ENCODE data around the gene PAGE1. TPM values are rescaled to one million over a fixed set of nuclear protein-coding genes. Genes with fewer than 3 reads are reported as not detected.

The PAGE1 gene
- total RNA-seq, 1 experiment from 2014 or later, result not detected

DNA sequence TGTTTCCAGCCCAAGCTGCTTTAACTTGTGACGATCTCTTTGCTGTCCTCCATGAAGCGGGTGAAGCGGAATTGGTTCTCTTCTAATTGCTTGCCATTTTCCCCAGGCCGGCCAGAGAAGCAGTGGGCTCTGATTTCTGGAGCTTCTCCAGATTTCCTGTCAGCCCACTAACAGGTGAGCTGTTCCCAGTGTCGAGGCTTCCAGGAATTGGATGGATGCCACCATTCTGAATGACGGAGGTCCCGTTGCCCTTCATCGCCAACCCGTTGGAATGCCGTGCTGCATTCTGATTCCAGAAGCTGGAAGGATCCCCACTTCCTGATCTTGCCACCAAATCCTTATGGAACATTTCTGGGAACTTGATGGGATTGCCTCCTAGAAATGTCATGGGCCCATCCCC is 31.0 kb downstream of the PAGE1 start:
- no peak overlapping the region for H3K4me3 ChIP-seq
- H3K9me3 ChIP-seq (replicated peaks), result no peaks in the 10 kb centered on the region
- H3K36me3 ChIP-seq, result no peaks in the 10 kb centered on the region
- no peaks in the 10 kb centered on the region for H3K27me3 ChIP-seq
- no peak overlapping the region for H3K27ac ChIP-seq
- no peaks in the 10 kb centered on the region for H3K4me1 ChIP-seq
- DNase-seq, result no peak

- peak overlapping the region; percentile 55 for H3K27ac ChIP-seq
- H3K27me3 ChIP-seq, result no peaks in the 10 kb centered on the region
- DNase-seq, result peak; percentile 53 to 60
- no peak overlapping the region for H3K4me3 ChIP-seq
- H3K4me1 ChIP-seq, result no peaks in the 10 kb centered on the region
- H3K9me3 ChIP-seq (replicated peaks), result no peaks in the 10 kb centered on the region
- no peaks in the 10 kb centered on the region for H3K36me3 ChIP-seq
Observed at GRCh38 chrX:49661881-49662280, 33.9 kb downstream of the PAGE1 start.

- Histone ChIP-seq H3K27me3 (no peaks in the 10 kb centered on the region), H3K27ac (no peak overlapping the region), H3K9me3 (replicated peaks) (no peaks in the 10 kb centered on the region), H3K36me3 (no peaks in the 10 kb centered on the region), H3K4me1 (no peaks in the 10 kb centered on the region), H3K4me3 (no peak overlapping the region)
- DNase-seq, result no peak
Observed at GRCh38 chrX:49659771-49660170, 36.0 kb downstream of the PAGE1 start.

DNA sequence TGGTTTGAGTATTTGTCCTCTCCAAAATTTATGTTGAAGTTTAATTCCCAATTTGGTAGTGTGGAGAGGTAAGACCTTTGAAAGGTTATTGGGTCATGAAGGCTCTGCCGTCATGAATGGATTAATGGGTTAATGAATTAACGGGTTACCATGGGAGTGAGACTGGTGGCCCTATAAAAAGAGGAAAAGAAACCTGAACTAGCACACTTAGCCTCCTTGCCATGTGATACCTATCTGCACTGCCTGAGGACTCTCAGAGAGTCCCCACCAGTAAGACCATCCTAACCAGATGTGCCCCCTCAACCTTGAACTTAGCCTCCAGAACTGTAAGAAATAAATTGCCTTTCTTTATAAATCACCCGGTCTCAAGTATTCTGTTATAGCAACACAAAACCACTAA is 39.3 kb downstream of the PAGE1 start:
- Histone ChIP-seq H3K9me3 (replicated peaks) (no peaks in the 10 kb centered on the region), H3K27ac (no peak overlapping the region), H3K36me3 (no peaks in the 10 kb centered on the region), H3K27me3 (no peaks in the 10 kb centered on the region), H3K4me3 (no peak overlapping the region), H3K4me1 (no peaks in the 10 kb centered on the region)
- DNase-seq, result no peak

DNA sequence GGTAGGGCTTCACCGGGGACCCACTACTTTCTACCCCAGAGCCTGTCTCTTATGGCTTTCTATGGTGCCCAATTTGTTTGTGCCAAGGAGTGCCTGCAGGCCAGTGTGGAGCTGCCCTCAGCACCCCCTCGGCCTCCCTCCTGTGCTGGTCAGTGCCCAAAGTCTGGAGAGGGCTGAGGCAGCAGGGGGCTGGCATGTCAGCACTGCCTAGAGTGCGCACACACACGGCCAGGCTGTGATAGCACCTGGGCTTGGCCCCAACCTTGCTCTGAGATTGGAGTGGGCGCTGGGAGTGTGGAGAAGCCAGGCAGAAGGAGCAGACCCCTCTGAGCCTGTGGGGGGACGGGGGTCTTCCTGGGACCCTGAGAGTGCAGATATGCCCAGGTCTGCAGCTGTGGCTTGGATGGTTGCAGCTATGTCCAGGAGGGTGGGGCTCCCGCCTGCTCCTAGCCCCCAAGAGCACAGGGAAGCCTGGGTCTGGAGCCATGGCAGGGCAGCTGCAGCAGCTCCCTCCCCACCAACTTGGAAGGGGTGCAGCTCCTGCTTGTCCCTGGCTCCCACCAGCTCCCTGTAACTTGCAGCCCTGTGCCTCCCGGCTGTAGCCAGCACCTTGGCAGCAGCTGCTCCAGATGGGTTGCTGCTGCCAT is 50.7 kb downstream of the PAGE1 start:
- H3K27ac ChIP-seq, result no peak overlapping the region
- H3K27me3 ChIP-seq, result no peaks in the 10 kb centered on the region
- H3K36me3 ChIP-seq, result no peaks in the 10 kb centered on the region
- H3K4me3 ChIP-seq, result no peak overlapping the region
- H3K9me3 ChIP-seq (replicated peaks), result no peaks in the 10 kb centered on the region
- H3K4me1 ChIP-seq, result no peaks in the 10 kb centered on the region
- no peak for DNase-seq

Other genes with a start within 250 kb of the PAGE1 start
- not detected in 2 replicates for gene GAGE12C, start 163.8 kb downstream of the PAGE1 start, total RNA-seq (2014; rRNA removed; shearing (Covaris generic))
- gene GAGE12D, start 154.3 kb downstream of the PAGE1 start, total RNA-seq (2014; rRNA removed; shearing (Covaris generic)), result not detected in 2 replicates
- not detected in 2 replicates for gene GAGE12E, start 144.7 kb downstream of the PAGE1 start, total RNA-seq (2014; rRNA removed; shearing (Covaris generic))
- not detected in 2 replicates for gene GAGE12F, start 135.1 kb downstream of the PAGE1 start, total RNA-seq (2014; rRNA removed; shearing (Covaris generic))
- gene GAGE12G, start 125.6 kb downstream of the PAGE1 start, total RNA-seq (2014; rRNA removed; shearing (Covaris generic)), result not detected in 2 replicates
- not detected in 2 replicates for gene GAGE12H, start 116.0 kb downstream of the PAGE1 start, total RNA-seq (2014; rRNA removed; shearing (Covaris generic))
- not detected in 2 replicates for gene GAGE2A, start 106.5 kb downstream of the PAGE1 start, total RNA-seq (2014; rRNA removed; shearing (Covaris generic))
- not detected in 2 replicates for gene GAGE1, start 97.0 kb downstream of the PAGE1 start, total RNA-seq (2014; rRNA removed; shearing (Covaris generic))
- gene PAGE4, start 133.3 kb upstream of the PAGE1 start, total RNA-seq (2014; rRNA removed; shearing (Covaris generic)), result not detected in 2 replicates
- 2.5 and 2.9 TPM in 2 replicates for gene USP27X, start 183.5 kb upstream of the PAGE1 start, total RNA-seq (2014; rRNA removed; shearing (Covaris generic))
- gene CLCN5, start 226.6 kb upstream of the PAGE1 start, total RNA-seq (2014; rRNA removed; shearing (Covaris generic)), result 60.7 and 62.4 TPM in 2 replicates

Measured in SJCRH30 (cell line).